ENCODE results near the gene ZNF451.

DNA sequence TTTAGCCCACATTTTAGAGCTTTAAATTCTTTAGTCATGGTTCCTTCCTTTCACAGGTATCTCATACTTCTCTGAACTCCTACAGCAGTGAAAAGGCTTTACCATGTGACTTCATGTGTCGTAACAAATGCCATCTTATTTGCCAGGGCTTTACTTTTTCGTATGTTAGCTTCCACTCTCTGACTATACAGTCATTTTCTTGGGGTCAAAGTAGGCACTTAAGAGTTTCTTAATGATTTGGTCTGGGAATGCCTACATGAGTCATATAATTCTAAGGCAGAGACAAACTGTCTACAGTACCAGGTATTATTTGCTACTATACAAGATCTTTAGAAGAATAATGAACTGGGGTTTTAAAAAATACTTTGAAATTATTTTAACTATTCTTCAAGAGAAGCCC, 117.2 kb downstream of the ZNF451 start:
- TF ChIP-seq, protein P1, sequence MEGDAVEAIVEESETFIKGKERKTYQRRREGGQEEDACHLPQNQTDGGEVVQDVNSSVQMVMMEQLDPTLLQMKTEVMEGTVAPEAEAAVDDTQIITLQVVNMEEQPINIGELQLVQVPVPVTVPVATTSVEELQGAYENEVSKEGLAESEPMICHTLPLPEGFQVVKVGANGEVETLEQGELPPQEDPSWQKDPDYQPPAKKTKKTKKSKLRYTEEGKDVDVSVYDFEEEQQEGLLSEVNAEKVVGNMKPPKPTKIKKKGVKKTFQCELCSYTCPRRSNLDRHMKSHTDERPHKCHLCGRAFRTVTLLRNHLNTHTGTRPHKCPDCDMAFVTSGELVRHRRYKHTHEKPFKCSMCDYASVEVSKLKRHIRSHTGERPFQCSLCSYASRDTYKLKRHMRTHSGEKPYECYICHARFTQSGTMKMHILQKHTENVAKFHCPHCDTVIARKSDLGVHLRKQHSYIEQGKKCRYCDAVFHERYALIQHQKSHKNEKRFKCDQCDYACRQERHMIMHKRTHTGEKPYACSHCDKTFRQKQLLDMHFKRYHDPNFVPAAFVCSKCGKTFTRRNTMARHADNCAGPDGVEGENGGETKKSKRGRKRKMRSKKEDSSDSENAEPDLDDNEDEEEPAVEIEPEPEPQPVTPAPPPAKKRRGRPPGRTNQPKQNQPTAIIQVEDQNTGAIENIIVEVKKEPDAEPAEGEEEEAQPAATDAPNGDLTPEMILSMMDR (conservative IDR thresholded peaks at IDR 0.05; ENCODE audit: low read depth, low read length) = no peak
- TF ChIP-seq EZH2 (IDR thresholded peaks at IDR 0.05; ENCODE audit: borderline replicate concordance, low read depth, low read length, poor library complexity, severe bottlenecking) = no peak

Data from A673 (cell line).